SW 1271 (cell line): ENCODE results near the gene LIN54.
A peak's percentile ranks its signal among the peaks of the same experiment; 100 is the strongest.

ENCODE experiments used
- DNase-seq, 2 experiments: peaks; one replicate each; lab custom pipeline; 2025; lab: John Stamatoyannopoulos, UW

Gene LIN54

DNA sequence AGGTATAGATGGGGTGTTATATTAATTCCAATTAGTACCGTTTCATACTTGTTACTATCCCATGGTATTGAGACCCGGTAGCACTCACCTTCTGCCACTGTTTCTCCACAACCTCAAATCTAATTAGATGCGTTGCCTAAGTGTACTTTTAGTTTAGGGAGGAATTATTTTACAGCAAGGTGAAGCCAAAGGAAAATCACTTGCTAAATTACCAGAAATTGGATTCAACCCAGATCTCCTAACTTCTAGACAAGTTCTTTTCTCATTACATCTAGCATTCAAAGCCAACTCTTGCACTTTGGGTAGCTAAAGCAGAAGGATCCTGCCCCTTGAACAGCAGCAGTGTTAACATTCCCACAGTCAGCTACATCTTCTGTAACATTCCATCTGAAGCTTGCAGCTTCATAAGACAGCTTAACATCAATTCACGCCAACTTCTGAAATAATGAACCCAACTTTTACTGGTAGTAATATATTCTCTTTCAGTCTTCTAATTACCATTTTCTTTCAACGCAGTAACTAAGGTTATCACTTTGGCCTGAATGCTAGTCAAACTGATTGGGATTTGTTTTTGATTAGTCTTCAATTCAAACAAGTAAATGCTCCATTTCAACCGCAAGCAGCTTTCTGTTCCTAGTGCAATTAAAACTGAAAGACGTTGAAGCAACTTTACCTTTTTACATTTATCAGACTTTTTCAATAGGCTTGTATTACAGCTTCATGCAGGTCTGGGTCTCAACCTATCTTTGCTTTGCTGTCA lies 118.7 kb downstream of the LIN54 start:
- DNase-seq = no peak

DNA sequence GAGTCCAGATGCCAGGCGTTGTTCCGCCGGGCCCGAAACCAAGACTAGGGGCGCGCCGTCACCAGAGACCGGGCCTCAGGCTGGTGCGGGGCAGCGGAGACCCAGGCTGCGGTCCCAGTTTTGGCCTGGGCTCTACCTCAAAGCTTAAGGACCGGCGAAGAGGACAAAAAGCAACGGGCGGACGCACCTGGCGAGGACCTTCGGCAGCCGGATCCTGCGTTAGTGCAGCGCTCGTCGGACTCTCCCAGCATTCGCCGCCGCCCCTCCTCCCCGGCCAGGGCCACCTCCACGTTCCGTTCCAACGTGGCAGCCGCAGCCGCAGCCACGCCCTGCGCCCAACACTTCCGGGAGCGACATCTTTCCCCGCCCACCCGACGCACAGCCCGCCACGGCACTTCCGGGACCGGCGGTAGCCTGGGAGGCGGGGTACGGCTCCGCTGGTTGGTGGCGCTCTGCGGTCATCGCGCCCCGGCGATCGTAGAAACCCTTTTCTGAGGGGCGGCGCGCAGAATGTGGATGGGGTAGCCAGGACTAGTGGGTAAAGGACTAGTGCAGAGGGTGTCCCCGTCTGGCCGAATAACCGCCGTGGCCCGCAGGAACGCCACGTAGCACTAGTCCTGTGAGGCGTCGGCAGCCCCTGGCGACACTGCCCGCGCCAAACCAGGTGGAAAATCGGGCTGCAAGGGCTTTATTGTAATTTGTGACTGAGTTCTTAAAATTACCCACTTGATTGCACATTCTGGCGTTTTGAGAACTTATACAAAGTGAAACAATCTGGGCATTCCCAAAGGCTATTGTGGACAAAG lies 119.5 kb downstream of the LIN54 start, which contains the start of gene SEC31A:
Gene SEC31A, minus strand, starts transcription at position 253 of the 806 bp plus-strand sequence. CDS start 9,217 bp downstream, outside the sequence.
- peak; percentile 75 to 90 for DNase-seq

GRCh38 chr4:82890528-82890900 lies 120.1 kb downstream of the LIN54 start:
- DNase-seq = peak in 1 of 2 experiments; percentile 50

- DNase-seq = no peak
These were observed 121.3 kb downstream of the LIN54 start for GRCh38 chr4:82889287-82889686.

- no peak for DNase-seq
These were observed 124.3 kb downstream of the LIN54 start for GRCh38 chr4:82886147-82886942.

DNA sequence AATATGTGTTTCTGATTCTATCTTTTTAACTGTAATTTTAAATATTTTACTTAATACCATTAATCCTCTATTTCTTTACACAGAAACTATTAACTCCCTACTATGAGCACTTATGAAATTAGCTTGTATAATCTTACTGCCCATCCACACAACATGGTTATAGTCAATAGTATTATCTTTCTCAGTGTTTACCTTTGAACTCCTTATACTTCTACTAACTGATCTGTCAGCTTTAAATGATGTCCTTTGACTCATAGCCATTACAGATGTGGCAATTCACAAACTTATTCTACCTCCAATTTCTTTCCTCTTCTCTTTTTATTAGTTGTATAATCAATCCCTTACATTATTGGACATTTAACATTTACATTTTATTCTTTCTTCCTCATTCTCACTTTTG lies 125.2 kb downstream of the LIN54 start:
- no peak for DNase-seq
